D341Med (cell line): ENCODE data around the gene KDM2A.

ENCODE experiments used
- DNase-seq: peaks from one replicate; pipeline ENCODE4 v3.0.0; 2012; ENCODE audit warnings: low spot score

The KDM2A gene

GRCh38 chr11:67303132-67303834 lies 184.2 kb downstream of the KDM2A start, which contains the start of gene SSH3:
Gene SSH3, plus strand, starts transcription at chr11:67303530. Its CDS starts 96 bp downstream, at chr11:67303626.
- DNase-seq = peak; percentile 58

GRCh38 chr11:67303835-67304411 lies 184.9 kb downstream of the KDM2A start:
- peak; percentile 39 for DNase-seq

GRCh38 chr11:67304511-67305113 lies 185.5 kb downstream of the KDM2A start:
- DNase-seq = peak; percentile 31

- DNase-seq = no peak
These were observed 187.9 kb downstream of the KDM2A start for GRCh38 chr11:67306769-67307544.

- DNase-seq = no peak
These were observed 188.5 kb downstream of the KDM2A start for GRCh38 chr11:67307545-67308001.
